ENCODE results near the gene SMYD3. TPM values are rescaled to one million over a fixed set of nuclear protein-coding genes. Genes with fewer than 3 reads are reported as not detected.

SMYD3 gene
- total RNA-seq, 6 experiments from 2014 or later: 6.3 to 10.0 (median 6.6) TPM

- DNase-seq (no peak), ATAC-seq (no peak)
- H3K4me3 ChIP-seq: no peak overlapping the region
- no peaks in the 10 kb centered on the region for H3K9me3 ChIP-seq
- H3K27ac ChIP-seq: no peak overlapping the region
- TF ChIP-seq CTCF (IDR thresholded peaks at IDR 0.05) (no peak), POLR2A (IDR thresholded peaks at IDR 0.05) (no peak)
- H3K4me1 ChIP-seq: no peaks in the 10 kb centered on the region
- 81% methylated on average over 2 of the region's 2 CpGs for WGBS (ENCODE audit: insufficient coverage, low coverage, low lambda C conversion rate, missing lambda C conversion rate)
- no peaks in the 10 kb centered on the region for H3K27me3 ChIP-seq
- intact Hi-C loops (cut with DNase I): no loop called here
- H3K36me3 ChIP-seq: no peaks in the 10 kb centered on the region
These were observed 753.3 kb downstream of the SMYD3 start for GRCh38 chr1:245753807-245754206.

DNA sequence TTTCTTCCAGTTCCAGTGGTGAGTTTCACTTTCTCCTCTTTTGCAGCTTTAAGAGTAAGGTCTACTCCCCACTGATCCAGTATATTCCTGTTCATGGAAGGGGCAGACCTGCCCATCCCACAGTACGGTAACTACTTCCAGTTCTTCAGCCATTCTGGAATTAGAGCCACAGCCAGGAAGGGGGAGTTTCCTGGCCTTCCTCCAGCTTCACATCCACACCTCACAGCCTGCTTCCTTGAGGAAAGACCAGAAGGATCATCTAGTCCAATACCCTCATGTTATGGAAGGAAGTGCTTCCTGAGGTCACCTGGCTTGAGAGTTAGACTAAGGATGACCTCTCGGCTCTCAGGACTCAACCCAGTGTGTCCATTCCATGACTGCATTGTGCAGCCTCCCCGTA is 754.5 kb downstream of the SMYD3 start:
- Histone ChIP-seq H3K27ac (no peak overlapping the region), H3K36me3 (no peaks in the 10 kb centered on the region), H3K4me1 (no peaks in the 10 kb centered on the region), H3K9me3 (no peaks in the 10 kb centered on the region), H3K27me3 (no peaks in the 10 kb centered on the region), H3K4me3 (no peak overlapping the region)
- DNase-seq (no peak), ATAC-seq (peak in 1 of 4 donors; percentile 18)
- TF ChIP-seq CTCF (IDR thresholded peaks at IDR 0.05) (no peak), POLR2A (IDR thresholded peaks at IDR 0.05) (no peak)
- WGBS (ENCODE audit: insufficient coverage, low coverage, low lambda C conversion rate, missing lambda C conversion rate): 72% methylated on average over 3 of the region's 3 CpGs
- intact Hi-C loops (cut with DNase I): no loop called here

GRCh38 chr1:245751726-245752470 is 755.2 kb downstream of the SMYD3 start:
- TF ChIP-seq CTCF (IDR thresholded peaks at IDR 0.05) (no peak), POLR2A (IDR thresholded peaks at IDR 0.05) (no peak)
- 100% methylated on average over 1 of the region's 12 CpGs for WGBS (ENCODE audit: insufficient coverage, low coverage, low lambda C conversion rate, missing lambda C conversion rate)
- ATAC-seq (no peak), DNase-seq (no peak)
- Histone ChIP-seq H3K36me3 (no peaks in the 10 kb centered on the region), H3K9me3 (no peaks in the 10 kb centered on the region), H3K27me3 (no peaks in the 10 kb centered on the region), H3K4me3 (no peak overlapping the region), H3K4me1 (no peaks in the 10 kb centered on the region), H3K27ac (no peak overlapping the region)
- intact Hi-C loops (cut with DNase I): no loop called here

DNA sequence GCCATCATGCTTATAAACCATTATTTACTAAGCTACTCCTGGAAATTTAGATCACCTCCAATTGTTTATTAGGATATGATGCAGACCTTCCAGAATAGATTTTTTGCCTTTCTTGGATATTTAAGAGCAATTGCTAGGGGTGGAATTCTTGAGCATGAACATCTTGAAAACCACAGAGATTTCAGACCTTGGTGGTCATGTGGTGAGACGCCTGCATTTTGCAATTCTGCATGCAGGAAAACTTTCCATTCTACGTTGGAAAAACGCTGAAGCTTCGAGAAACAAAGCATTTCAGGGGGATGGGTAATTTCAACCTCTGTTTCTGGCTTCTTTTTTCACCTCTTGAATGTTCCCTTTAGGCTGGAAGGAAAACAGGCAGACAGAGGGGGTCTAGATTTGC is 756.0 kb downstream of the SMYD3 start:
- 69% methylated on average over 4 of the region's 4 CpGs for WGBS (ENCODE audit: insufficient coverage, low coverage, low lambda C conversion rate, missing lambda C conversion rate)
- intact Hi-C loops (cut with DNase I): no loop called here
- no peak for ATAC-seq

More for the DNA sequence above, 756.0 kb downstream of the SMYD3 start:
- Histone ChIP-seq H3K4me3 (no peak overlapping the region), H3K9me3 (no peaks in the 10 kb centered on the region), H3K27ac (no peak overlapping the region), H3K27me3 (no peaks in the 10 kb centered on the region), H3K4me1 (no peaks in the 10 kb centered on the region), H3K36me3 (no peaks in the 10 kb centered on the region)
- TF ChIP-seq CTCF (IDR thresholded peaks at IDR 0.05) (no peak), POLR2A (IDR thresholded peaks at IDR 0.05) (no peak)
- DNase-seq: no peak
